Liver (tissue), 9 donors: ENCODE measurements around the gene LTBP2. TPM values are rescaled to one million over a fixed set of nuclear protein-coding genes. Genes with fewer than 3 reads are reported as not detected.

ENCODE experiments used
- DNase-seq: peaks from one replicate; pipeline ENCODE4 v3.0.0-alpha.2; 2017; ENCODE audit warnings: low spot score
- H3K27ac ChIP-seq, 2 donors: one replicate each; pipeline ENCODE4 v1.7.0; 2013; ENCODE audit warnings: inconsistent platforms in 2 of 2, low read length in 2 of 2, control low read depth in 1 of 2, low read depth in 1 of 2, mild to moderate bottlenecking in 1 of 2
- H3K27me3 ChIP-seq, 4 donors: one replicate each; pipeline versions ENCODE4 v1.6.1 to v1.7.0; 2013; ENCODE audit warnings: low read length in 3 of 4, inconsistent platforms in 1 of 4, mild to moderate bottlenecking in 1 of 4, moderate library complexity in 1 of 4; ENCODE audit not compliant: control insufficient read depth in 4 of 4, insufficient read depth in 4 of 4
- H3K36me3 ChIP-seq, 4 donors: one replicate each; pipeline versions ENCODE4 v1.6.1 to v1.7.0; 2013; ENCODE audit warnings: low read length in 3 of 4, mild to moderate bottlenecking in 3 of 4, low read depth in 1 of 4, moderate library complexity in 1 of 4; ENCODE audit not compliant: control insufficient read depth in 4 of 4, insufficient read depth in 3 of 4
- H3K4me1 ChIP-seq, 4 donors: one replicate each; pipeline versions ENCODE4 v1.6.1 to v1.7.0; 2013; ENCODE audit warnings: low read length in 3 of 4, mild to moderate bottlenecking in 3 of 4, moderate library complexity in 1 of 4; ENCODE audit not compliant: control insufficient read depth in 4 of 4, insufficient read depth in 4 of 4
- H3K4me3 ChIP-seq, 3 donors: one replicate each; pipeline versions ENCODE4 v1.6.1 to v1.7.0; 2013; ENCODE audit warnings: low read length in 3 of 3, control low read depth in 1 of 3, low read depth in 1 of 3, mild to moderate bottlenecking in 1 of 3
- H3K9ac ChIP-seq, 2 donors: one replicate each; pipeline ENCODE4 v1.7.0; 2013; ENCODE audit warnings: low read length in 2 of 2, mild to moderate bottlenecking in 2 of 2, moderate library complexity in 2 of 2, control low read depth in 1 of 2, low read depth in 1 of 2
- H3K9me3 ChIP-seq, 4 donors: one replicate each; pipeline versions ENCODE4 v1.6.1 to v1.7.0; 2013; ENCODE audit warnings: low read length in 3 of 4; ENCODE audit not compliant: control insufficient read depth in 4 of 4
- FOXA2 ChIP-seq: IDR thresholded peaks from 2 replicates; pipeline ENCODE4 v1.6.1; 2016; ENCODE audit warnings: antibody characterized with exemption
- GABPA ChIP-seq, 2 donors: IDR thresholded peaks in 1 of 2; conservative IDR thresholded peaks in 1 of 2; 2 replicates each; pipeline ENCODE4 v1.6.1; 2016; ENCODE audit warnings: antibody characterized with exemption in 2 of 2, mild to moderate bottlenecking in 1 of 2, moderate library complexity in 1 of 2
- HNF4A ChIP-seq, 2 donors: conservative IDR thresholded peaks; 2 replicates each; pipeline ENCODE4 v1.6.1; 2016; ENCODE audit warnings: antibody characterized with exemption in 2 of 2, mild to moderate bottlenecking in 2 of 2
- HNF4G ChIP-seq: IDR thresholded peaks from 2 replicates; pipeline ENCODE4 v1.6.1; 2016; ENCODE audit warnings: antibody characterized with exemption
- JUND ChIP-seq, 2 donors: IDR thresholded peaks; 2 replicates each; pipeline ENCODE4 v1.6.1; 2016; ENCODE audit warnings: antibody characterized with exemption in 2 of 2
- NR2F2 ChIP-seq: IDR thresholded peaks from 2 replicates; pipeline ENCODE4 v1.6.1; 2016; ENCODE audit warnings: antibody characterized with exemption
- RAD21 ChIP-seq, 2 donors: IDR thresholded peaks; 2 replicates each; pipeline ENCODE4 v1.6.1; 2016; ENCODE audit warnings: antibody characterized with exemption in 2 of 2, mild to moderate bottlenecking in 2 of 2
- RXRA ChIP-seq, 2 donors: IDR thresholded peaks; 2 replicates each; pipeline ENCODE4 v1.6.1; 2017 to 2018; ENCODE audit warnings: antibody characterized with exemption in 2 of 2, mild to moderate bottlenecking in 1 of 2
- SP1 ChIP-seq: IDR thresholded peaks from 2 replicates; pipeline ENCODE4 v1.6.1; 2018; ENCODE audit warnings: antibody characterized with exemption, mild to moderate bottlenecking
- TAF1 ChIP-seq: conservative IDR thresholded peaks from 2 replicates; pipeline ENCODE4 v1.6.1; 2016; ENCODE audit warnings: antibody characterized with exemption, mild to moderate bottlenecking
- YY1 ChIP-seq: IDR thresholded peaks from 2 replicates; pipeline ENCODE4 v1.6.1; 2016; ENCODE audit warnings: antibody characterized with exemption, mild to moderate bottlenecking
- WGBS: extraction: QIAGEN DNeasy Blood & Tissue Kit; methylation state at CpG from one replicate; pipeline ENCODE4 v1.1.7; 2013; 5-methylcytosine and 5-hydroxymethylcytosine counted together
- polyA plus RNA-seq, 2 donors: library from polyadenylated mRNA; stranded (reverse) in 1 of 2; unstranded in 1 of 2; fragments of 200-250 nt in 1 of 2; fragments of >200 nt in 1 of 2; fragmentation: Nextera tagmentation in 1 of 2; extraction: Ambion mirVana in 1 of 2; gene quantifications; one replicate each; pipeline versions ENCODE4 v1.2.1 to v1.2.3, GENCODE V29; 2013 to 2015
- total RNA-seq, 2 donors: library from RNA; depleted of rRNA; stranded (reverse); fragments of >200 nt; gene quantifications; one replicate each; pipeline ENCODE4 v1.2.3, GENCODE V29; 2014
- TF ChIP-seq, protein P1 (sequence below): IDR thresholded peaks from 2 replicates; pipeline ENCODE4 v1.6.1; 2016; ENCODE audit warnings: antibody characterized with exemption, mild to moderate bottlenecking
- TF ChIP-seq, protein P2 (sequence below): IDR thresholded peaks from 2 replicates; pipeline ENCODE4 v1.6.1; 2016; ENCODE audit warnings: antibody characterized with exemption
- TF ChIP-seq, protein P3 (sequence below): IDR thresholded peaks from 2 replicates; pipeline ENCODE4 v1.6.1; 2016; ENCODE audit warnings: antibody characterized with exemption
- donor health status: healthy.
- donor health status: healthy.
- donor health status: healthy.
- donor health status: healthy.
- donor health status: healthy.

Gene LTBP2
- total and polyA plus RNA-seq, 4 donors, result 0.24 to 1.3 (median 0.89) TPM

DNA sequence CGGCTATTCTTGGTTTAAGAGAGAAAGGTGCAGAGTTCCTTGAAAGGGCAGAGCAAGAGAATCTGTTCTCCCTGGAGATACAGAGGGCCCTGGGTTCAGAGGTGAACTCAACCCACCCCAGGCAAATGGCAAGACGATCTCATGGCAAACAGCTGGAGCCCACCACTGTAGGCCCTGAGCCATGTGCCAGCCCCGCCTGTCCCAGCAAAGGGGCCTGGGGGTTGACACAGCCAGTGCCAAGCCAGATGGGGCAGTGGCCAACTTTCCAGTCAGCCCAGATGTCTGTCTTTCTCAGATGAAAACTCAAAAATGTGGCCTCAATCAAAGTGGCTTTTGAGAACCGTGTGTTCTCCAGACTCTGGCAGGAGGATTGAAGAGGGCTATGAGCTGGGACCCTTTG is 66.7 kb downstream of the LTBP2 start (continued):
- TF ChIP-seq, protein P1, sequence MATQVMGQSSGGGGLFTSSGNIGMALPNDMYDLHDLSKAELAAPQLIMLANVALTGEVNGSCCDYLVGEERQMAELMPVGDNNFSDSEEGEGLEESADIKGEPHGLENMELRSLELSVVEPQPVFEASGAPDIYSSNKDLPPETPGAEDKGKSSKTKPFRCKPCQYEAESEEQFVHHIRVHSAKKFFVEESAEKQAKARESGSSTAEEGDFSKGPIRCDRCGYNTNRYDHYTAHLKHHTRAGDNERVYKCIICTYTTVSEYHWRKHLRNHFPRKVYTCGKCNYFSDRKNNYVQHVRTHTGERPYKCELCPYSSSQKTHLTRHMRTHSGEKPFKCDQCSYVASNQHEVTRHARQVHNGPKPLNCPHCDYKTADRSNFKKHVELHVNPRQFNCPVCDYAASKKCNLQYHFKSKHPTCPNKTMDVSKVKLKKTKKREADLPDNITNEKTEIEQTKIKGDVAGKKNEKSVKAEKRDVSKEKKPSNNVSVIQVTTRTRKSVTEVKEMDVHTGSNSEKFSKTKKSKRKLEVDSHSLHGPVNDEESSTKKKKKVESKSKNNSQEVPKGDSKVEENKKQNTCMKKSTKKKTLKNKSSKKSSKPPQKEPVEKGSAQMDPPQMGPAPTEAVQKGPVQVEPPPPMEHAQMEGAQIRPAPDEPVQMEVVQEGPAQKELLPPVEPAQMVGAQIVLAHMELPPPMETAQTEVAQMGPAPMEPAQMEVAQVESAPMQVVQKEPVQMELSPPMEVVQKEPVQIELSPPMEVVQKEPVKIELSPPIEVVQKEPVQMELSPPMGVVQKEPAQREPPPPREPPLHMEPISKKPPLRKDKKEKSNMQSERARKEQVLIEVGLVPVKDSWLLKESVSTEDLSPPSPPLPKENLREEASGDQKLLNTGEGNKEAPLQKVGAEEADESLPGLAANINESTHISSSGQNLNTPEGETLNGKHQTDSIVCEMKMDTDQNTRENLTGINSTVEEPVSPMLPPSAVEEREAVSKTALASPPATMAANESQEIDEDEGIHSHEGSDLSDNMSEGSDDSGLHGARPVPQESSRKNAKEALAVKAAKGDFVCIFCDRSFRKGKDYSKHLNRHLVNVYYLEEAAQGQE, result no peak
- TF ChIP-seq JUND (IDR thresholded peaks at IDR 0.05) (no peak), HNF4A (conservative IDR thresholded peaks at IDR 0.05) (no peak), TAF1 (no peak), SP1 (no peak), GABPA (IDR thresholded peaks at IDR 0.05 in 1 of 2, conservative IDR thresholded peaks at IDR 0.05 in 1 of 2) (no peak), RXRA (IDR thresholded peaks at IDR 0.05) (no peak), RAD21 (IDR thresholded peaks at IDR 0.05) (no peak), FOXA2 (no peak), HNF4G (no peak), NR2F2 (no peak)

DNA sequence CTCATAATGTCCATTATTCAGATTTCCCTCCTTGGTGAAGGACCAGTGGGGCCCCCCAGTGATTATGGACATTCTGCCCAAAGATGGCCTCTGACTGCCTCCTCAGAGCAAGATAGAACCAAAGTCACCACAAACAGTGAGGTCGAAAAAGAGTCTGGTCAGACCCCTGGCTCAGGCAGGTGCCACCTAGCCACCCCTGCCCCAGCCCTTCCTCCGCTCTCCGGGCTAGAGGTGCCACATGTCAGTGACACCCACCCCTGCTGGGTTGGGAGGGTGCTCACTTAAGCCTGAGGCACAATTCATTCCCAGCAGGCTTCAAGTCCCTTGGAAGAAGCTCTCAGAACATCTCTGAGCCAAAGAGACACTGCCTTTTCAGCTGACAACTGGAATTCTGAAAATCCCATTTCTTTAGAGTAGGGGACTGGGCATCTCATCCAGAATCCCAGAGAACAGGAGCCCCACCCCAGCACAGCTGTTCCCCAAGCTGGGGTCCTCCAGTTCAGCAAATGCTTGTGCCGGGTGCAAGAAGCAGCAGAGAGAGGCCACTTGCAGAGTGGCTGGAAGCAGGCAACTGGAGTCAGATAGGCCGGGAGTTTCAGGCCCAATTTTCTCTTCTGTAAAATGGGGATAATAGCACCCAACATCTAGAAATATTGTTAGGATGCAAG is 68.1 kb downstream of the LTBP2 start:
- no peak overlapping the region for H3K27ac ChIP-seq
- no peaks in the 10 kb centered on the region for H3K9me3 ChIP-seq
- H3K9ac ChIP-seq, result no peak overlapping the region
- H3K4me1 ChIP-seq, result no peaks in the 10 kb centered on the region
- no peaks in the 10 kb centered on the region for H3K36me3 ChIP-seq
- DNase-seq, result no peak
- TF ChIP-seq, protein P1, result no peak
- no peak for TF ChIP-seq JUND (IDR thresholded peaks at IDR 0.05)
- TF ChIP-seq HNF4A (conservative IDR thresholded peaks at IDR 0.05), result no peak
- TF ChIP-seq, protein P2, sequence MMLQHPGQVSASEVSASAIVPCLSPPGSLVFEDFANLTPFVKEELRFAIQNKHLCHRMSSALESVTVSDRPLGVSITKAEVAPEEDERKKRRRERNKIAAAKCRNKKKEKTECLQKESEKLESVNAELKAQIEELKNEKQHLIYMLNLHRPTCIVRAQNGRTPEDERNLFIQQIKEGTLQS, result no peak
- H3K27me3 ChIP-seq, result no peaks in the 10 kb centered on the region
- WGBS, result 85% methylated on average over 5 of the region's 5 CpGs
- H3K4me3 ChIP-seq, result no peak overlapping the region

DNA sequence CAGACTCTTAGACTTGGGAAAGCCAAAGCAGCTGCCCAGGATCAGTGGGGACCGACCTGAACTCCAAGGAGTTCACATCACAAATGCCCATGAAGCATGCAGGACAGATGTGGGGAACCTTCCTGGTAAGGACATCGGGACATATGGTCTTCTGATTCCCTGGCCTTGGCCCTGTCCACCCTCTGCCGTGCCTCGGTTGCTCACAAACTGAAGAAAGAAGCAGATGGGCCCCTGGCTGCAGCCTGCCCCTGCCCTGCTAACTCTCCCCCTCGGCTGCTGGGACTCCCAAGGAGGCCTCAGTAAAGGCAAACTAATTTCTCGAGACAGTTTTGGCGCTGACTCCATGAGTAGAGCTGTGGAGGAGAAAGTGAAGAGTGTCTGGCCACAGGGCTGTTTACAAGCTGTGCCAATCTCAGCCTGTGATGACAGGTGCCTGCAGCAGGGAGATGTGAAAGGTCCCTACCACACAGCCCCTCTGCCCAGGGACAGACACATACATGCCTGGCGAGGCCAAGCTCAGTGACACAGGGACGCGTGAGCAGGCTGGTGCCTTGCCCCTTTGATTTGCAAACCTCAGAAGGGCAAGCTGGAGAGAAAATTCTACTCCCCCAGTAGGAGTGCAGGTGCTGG is 69.9 kb downstream of the LTBP2 start:
- H3K4me3 ChIP-seq, result no peak overlapping the region
- H3K9me3 ChIP-seq, result no peaks in the 10 kb centered on the region
- no peak overlapping the region for H3K9ac ChIP-seq
- H3K4me1 ChIP-seq, result no peaks in the 10 kb centered on the region
- no peaks in the 10 kb centered on the region for H3K27me3 ChIP-seq
- TF ChIP-seq FOXA2 (no peak), HNF4G (no peak), RAD21 (IDR thresholded peaks at IDR 0.05) (no peak), YY1 (no peak), JUND (IDR thresholded peaks at IDR 0.05) (no peak)
- TF ChIP-seq, protein P3, sequence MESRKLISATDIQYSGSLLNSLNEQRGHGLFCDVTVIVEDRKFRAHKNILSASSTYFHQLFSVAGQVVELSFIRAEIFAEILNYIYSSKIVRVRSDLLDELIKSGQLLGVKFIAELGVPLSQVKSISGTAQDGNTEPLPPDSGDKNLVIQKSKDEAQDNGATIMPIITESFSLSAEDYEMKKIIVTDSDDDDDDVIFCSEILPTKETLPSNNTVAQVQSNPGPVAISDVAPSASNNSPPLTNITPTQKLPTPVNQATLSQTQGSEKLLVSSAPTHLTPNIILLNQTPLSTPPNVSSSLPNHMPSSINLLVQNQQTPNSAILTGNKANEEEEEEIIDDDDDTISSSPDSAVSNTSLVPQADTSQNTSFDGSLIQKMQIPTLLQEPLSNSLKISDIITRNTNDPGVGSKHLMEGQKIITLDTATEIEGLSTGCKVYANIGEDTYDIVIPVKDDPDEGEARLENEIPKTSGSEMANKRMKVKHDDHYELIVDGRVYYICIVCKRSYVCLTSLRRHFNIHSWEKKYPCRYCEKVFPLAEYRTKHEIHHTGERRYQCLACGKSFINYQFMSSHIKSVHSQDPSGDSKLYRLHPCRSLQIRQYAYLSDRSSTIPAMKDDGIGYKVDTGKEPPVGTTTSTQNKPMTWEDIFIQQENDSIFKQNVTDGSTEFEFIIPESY, result no peak
- TF ChIP-seq, protein P1, result no peak
- H3K36me3 ChIP-seq, result no peaks in the 10 kb centered on the region
- H3K27ac ChIP-seq, result no peak overlapping the region
- WGBS, result 88% methylated on average over 10 of the region's 10 CpGs
- no peak for DNase-seq
